GM18907 (cell line): Measurements from ENCODE around the gene ANOS1.

Experiments
- ATAC-seq: cut with Tn5 transposase; IDR thresholded peaks from one replicate; pipeline ENCODE4 v1.9.1; 2021; ENCODE audit warnings: mild to moderate bottlenecking, moderate library complexity; ENCODE audit not compliant: unreplicated experiment

Gene ANOS1

DNA sequence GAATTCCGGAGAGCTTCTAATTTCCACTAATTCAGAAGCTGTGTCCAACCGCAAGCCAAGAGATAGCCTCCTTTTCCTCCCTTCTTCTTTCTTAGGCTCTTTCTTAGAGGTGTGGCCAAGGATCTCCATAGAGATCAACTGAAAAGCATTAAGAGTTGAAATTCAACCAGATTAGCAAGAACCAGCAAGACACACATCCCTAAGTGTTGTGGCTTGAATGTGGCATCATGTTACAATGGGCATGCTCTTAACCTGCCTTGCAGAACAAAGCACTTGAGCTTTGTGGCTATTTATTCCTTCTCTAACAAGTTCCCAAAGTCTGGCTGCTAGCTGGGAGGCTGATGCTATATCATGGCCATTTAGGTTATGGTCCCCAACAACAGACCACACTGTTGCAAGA is 10.4 kb downstream of the ANOS1 start:
- no peak for ATAC-seq

DNA sequence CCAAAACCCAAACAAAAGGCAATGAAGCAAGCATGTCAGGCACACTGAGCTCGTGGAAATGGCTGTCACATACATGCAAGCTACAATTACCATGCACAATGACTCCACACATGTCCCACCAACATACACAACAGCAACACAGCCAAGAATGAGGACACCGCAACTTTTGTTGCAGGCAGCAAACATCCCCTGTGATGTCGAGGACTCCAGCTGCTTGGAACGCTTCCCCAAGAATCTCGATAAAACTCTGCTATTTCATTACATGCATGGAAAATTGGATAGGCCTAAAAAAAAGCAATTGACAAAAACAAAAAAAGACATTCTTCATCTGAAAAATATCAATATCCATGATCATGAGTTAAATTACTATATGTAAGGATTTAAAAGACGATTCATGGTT is 11.8 kb downstream of the ANOS1 start:
- ATAC-seq: no peak

DNA sequence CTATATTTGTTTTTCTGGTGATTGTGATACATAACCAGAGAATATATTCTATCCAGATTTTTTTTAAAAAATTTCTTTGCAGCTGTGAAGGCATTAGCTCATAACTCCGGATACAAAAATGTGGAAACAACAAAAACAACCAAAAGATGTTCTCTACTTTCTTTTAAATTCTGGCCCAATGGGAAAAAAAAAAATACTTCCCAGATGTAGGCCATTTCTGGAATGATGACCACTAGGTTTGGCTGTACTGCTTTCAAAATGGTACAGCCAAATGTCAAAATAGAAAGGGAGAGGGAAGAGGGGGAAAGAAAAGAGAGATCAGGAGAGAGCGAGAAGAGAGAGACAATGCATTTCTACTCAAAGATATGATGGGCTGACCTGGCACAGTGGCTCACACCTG is 14.6 kb downstream of the ANOS1 start:
- no peak for ATAC-seq

DNA sequence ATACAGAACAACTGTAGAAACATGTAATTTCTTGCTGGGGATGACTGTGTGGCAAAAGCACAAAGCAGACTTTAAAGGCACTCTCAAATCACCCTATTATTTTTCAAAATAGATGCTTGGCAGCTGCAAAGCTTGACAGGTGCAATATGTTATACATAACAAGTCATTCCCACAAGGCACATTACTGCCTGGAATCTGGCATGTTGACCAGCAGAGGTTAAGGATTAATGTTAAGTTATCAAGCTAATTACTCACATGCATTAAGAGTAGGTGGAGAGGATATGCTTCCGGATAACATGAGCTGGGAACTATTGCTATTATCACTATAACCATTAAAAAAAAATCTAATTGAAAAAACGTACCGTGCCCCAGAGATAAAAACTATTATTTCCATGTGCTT is 17.8 kb downstream of the ANOS1 start:
- ATAC-seq: no peak

DNA sequence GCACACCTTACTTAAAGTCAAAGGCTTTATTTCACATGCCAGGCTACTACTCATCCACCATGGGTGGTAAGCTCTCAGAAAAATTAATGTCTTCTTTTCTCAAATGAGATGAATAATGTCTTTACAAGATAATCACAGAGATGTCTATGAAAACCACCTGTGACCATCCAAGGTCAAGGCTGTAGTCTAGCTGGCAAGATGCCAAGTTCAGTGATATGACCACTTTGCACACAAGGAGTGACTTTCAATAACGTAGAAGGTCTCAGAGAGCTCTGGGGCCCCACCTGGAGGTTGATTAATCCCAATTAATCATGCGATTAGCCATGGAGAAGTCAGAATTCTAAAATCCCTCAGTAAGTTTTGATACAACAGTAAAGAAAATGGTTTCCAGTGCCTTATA is 20.5 kb downstream of the ANOS1 start:
- no peak for ATAC-seq

DNA sequence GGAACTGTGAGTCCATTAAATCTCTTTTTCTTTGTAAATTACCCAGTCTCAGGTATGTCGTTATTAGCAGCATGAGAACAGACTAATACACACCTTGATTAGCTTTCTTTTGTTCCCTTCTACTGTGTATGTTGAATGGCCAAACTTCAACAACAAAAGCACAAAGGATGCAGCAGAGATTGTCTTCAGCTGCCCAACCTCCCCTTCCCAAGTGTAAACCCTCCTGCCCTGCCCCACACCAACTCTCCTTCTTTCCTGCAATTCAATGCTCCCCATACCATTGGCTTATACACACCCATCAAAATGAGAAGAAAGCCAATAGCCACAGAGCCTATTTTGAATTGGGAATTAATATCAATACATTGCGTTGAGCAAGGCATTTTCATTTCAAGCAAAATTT is 27.8 kb downstream of the ANOS1 start:
- ATAC-seq: no peak

DNA sequence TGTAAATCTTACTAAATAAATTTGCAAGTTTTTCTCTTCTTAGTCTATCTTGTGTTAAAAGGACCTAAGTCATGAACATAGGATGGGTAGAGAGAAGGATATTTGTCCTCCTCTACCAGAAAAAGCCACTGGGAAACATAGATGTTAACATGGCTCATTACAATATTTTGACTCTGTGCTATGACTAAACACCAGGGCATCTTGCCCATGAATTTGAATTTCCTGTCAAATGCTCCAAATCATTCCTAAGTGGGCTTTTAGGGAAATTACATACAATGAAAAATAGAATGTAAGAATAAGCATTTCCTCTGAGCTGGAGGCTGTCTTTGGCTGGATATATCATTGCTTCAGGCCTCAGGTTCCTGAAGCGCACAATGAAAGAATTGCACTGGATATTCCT is 39.1 kb downstream of the ANOS1 start:
- ATAC-seq: no peak

DNA sequence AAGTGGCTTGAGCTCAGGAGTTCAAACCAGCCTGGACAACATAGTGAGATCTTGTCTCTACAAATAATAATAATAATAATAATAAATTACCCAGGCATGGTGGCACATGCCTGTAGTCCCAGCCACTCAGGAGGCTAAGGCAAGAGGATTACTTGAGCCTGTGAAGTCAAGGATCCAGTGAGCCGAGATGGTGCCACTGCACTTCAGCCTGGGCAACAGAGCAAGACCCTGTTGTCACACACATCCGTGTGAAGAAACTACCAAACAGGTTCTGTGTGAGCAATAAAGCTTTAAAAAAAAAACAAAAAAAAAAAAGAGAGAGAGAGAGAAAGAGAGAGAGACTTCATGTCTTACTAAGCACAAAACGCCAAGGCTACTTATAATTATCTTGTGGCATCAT is 42.5 kb downstream of the ANOS1 start:
- ATAC-seq: no peak

DNA sequence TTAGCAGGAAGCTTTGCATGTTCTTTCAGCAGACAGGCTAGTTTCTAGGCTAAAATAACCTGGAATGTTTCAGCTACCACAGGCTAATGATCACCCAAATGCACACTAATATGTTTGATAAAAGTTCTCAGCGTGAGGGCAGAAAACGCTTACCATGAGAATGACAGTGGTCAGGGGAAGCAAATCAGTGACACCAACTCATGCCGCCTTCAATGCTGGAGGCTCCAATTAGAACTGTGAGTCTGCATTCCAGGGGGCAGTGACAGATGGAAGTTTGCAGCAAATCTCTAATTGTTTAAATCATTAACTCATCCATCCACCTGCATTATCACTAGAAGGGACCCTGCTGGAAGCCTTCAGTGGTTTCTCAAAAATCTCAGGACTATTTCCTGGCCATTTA is 43.2 kb downstream of the ANOS1 start:
- no peak for ATAC-seq

DNA sequence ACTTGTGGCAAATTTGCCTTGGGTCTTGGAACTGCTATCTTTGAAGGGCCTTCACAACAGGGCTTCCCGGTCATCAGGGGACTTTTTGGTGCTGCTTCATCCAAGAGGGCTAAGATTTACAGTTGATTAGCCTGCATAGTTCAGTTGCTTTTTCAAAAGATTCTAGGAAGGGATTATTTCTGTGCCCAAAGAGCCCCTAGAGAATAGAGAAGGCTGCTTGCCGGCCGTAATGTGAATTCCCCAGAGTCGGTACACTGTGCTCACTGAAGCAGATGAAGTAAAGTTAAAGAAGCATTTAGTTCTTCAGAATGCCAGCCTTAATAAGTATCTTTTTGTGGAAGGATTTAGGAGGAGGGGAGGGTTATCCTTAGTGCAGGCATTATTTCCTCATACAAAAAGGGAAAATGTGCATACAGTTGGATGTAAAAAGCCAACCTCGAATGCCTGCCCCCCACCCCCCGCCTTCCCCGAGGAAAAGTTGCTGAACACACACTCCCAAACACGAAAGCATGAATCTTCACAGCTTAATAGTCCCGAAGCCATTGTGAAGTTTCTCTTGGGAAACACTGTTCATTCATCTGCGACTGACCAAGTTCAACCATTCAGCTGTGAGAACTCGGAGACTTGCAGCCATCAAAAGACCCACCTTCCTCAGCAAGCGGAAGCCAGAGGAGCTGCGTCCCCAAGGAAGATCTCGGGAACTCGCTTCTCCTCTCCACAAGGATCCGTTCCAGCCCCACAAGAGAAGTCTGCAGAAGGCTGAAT is 47.6 kb downstream of the ANOS1 start:
- no peak for ATAC-seq

DNA sequence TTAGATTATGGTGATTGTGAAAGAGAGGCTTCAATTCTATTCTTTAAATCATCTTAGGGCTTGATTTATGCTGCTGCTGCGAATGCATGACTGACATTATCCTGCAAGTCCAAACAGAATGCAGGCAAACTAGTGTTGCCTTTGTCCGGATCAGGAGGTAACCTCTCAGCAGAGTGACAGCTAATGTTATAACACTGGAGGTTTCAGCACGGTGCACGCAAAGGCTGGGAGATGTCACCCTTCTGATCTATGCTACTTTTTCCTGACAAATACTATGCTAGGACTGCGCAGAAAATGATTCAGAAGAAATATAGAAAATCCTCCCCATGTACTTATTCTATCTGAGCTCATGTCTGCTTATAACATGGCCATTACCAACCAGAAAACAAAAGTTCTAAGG is 48.2 kb downstream of the ANOS1 start:
- no peak for ATAC-seq

DNA sequence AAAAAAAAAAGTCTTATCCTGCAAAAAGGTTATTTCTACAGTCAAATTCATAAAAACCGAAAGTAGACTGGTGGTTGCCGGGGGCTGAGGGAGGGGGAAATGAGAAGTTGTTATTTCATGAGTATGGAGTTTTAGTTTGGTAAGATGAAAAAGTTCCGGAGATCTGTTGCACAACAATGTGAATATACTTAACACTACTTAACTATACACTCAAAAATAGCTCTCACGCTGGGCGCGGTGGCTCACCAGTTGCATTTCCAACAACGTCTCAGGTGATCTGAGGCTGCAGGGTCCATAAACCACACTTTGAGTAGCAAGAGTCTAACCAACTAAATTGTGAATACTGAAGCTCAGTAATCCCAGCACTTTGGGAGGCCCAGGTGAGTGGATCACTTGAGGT is 52.4 kb downstream of the ANOS1 start:
- ATAC-seq: no peak

DNA sequence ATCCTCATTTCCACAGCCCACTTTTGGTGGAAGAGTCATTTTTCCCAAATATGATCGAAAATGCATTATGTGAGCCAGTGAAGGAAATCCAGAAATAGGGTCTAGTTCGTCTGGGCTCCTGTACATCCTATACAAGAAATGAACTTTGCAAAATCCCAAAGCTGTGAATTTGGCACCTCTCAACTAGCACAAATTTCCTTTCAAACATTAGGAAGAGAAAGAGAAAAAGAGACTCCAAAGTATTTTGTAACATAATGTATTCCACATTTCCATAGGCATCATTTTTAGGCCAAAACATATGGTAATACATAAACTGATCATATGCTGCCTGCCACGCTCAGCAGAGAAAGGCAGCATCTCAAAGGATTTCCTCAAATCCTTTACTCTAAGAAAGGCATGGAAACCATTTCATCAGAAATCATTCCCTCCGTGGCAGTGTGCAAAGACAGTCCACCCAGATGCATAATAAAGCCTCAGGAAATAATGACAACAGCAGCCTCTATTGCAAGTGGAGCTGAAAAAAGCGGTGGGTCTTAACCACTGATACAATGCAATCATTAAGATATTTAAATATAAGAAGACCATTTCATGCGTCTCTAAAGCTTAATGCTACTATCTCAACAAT is 56.8 kb downstream of the ANOS1 start:
- no peak for ATAC-seq

DNA sequence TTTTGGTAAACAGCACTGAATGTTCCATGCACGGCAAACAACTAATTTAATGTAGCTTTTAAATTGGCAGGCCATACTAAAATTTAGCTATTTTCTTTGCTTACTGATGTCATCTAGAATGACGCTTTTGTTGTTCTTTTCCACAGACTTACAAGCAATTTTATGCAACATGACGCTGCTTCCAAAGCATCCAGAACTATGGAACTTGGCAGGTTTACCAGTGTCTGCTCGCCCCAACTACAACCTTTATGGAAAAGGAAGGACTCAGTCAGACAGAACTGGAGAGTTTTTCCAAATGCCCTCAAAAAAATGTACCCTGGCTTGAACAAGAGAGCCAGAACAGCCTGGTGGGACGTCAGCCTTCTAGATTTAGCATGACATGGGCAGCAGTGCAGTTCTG is 58.7 kb downstream of the ANOS1 start:
- ATAC-seq: no peak

DNA sequence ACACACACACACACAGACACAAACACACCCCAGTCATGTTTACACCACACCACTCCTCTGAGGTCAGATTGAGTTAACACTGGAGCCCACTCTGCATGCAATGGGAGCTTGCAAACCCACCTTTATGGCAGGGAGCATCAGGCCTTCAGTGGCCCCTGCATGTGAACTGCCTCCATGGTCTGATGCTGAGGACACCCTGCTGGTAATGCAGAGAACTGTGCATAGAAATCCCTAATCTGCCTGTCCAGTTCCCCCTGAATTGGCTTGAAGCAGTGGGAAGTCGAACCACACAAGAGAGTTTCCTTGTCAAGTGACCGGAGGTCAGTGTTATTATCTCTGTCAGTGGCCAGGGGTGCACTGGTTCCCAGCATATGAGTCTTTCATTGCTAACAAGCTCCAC is 59.8 kb downstream of the ANOS1 start:
- ATAC-seq: no peak

DNA sequence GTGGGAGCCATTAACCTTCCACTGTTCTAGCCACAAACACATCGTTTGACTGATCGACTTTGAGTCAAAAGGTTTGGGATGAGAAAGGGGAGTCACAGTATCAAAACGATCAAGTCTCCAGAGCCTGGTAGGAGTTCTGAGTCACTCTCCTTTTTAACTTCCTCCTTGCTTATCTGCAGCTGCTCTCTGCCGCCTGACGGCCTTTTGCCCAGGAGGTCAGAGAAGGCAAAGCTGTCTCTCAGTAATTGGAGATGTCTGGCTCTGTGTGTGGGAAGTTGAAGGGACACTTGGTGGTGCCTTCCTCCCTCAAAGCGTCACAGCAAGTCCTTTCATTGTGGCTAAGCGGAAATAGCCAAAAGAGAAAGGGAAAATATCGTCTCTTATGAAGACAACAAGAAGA is 63.1 kb downstream of the ANOS1 start:
- ATAC-seq: no peak

DNA sequence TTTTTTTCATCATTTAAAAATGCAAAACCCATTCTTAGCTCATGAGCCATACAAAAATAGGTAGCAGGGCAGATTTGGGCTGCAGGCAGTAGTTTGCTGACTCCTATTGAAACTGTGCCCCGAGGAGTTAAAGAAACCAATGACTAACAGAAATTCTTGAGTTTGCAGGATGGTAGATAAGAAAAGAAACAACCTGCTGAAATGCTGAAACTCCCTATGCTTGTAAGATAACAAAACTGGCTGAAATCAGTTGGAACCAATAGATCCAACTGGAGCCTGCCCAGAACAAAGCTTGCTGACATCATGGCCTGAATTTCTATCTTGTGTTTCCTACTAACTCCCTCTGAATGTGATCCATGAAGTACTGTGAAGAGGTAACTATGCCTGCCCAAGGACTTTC is 68.6 kb downstream of the ANOS1 start:
- no peak for ATAC-seq

DNA sequence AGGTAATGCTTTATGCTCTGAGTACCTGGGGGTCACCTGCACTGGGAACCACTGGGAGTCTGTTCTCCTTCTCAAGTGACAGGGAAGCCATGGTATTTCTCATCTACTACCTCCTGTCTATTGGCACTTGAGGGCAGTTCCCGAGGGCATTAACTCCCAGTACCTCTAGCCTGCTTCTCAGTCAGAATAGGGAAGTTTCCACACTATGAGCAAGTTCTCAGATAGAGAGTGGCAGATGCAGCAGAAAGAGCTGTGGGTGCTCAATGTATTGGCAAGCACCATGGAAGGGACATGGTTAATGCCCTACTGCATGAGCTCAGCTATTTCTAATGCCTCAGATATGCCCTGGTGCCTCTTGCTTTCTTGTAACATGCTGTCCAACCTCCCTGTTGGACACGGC is 74.1 kb downstream of the ANOS1 start:
- ATAC-seq: no peak

DNA sequence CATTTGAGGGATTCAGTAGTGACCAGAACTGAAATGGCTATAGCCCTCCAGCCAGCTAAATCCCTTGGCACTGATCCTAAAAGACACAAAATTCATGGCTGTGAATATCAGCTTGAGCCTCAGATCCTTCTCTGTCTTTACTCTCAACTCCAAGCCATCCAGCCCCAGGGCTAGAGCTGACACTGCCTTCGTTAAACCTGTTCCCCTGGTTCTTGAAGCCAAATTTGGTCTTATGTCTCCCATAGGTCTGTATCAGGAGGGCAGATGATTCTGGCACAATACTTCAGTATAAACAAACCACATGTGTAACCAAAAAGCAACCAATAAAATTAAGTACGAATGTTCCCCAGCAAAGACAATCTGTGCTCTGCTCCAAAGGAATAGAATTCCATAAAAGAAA is 78.0 kb downstream of the ANOS1 start:
- ATAC-seq: no peak

DNA sequence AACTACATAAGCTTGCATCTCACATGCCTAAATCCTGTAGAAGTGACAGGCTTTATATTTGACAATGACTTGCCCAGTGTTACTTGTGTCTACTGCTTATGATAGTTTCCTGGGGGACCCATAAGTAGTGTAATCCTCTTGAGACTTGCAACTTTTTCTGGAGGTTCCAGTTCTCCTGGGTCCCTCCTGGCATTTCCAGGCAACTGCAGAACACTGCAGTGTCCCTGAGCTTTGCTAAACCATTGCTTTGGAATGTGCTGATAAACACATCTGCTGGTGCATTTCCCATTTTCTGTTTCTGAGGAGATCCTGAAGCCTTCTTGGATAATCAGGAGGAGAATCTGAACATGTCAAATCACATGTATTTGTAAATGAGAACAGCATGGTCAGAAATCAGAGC is 82.0 kb downstream of the ANOS1 start:
- ATAC-seq: no peak

DNA sequence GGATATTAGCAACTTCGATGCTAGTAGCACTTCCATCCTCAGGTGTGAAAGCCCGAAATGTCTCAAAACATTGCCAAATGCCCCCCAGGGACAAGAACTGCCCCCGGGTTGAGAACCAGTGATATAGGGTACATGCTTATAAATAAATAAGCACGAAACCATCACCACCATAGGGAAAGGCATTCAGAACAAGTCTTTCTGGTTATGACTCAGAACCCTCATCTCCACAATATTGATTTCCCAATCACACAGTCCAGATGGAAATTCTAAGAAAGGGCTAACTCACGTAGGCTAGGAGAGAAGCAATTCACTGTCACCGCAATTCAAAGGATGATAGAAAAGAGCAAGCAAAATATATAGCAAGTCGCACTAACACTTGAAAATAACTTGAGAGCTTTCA is 84.8 kb downstream of the ANOS1 start:
- no peak for ATAC-seq

DNA sequence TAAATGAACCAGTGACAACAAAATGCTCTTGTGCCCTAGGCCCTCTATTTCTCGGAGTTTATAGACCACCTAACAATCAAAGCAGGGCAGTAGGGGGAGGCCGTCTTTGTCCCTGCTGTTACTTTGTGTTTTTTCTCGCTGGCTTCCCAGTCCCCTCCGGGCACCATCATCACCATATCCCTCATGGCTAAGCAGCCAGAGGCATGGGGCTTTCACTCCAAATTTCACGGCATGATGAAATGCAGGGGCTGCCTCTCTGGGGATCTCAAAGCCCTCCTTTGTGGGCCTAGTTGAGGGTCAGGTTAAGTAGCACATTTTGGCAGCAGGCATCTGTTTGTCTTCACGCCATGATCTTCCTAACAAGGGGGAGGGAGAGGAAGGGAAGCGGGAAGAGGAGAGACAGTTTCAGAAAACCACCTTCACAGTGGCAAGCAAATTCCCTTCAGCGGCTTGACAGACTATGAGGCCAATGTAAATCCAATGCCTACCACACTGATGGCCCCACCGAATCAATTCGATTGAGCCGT is 91.9 kb downstream of the ANOS1 start:
- no peak for ATAC-seq

DNA sequence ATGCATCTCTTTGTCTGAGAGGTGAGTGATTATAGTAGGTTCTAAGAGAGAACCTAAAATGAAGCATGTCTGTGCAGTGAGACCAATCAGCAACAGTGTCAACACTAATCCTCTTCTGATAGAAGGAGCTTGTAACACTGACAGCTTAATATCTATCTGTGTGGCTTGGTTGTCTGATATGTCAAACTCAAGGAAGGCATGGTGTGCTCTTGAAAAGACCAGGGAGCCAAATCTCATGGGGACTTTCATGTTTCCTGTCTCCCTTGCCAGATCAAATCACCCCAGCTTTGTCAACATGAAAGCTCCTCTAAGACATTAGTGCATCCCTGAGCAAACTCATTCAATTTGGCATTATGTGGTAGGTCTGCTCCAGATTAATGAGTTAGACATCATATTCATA is 95.4 kb downstream of the ANOS1 start:
- no peak for ATAC-seq
